Endothelial cell of umbilical vein (primary cell): ENCODE data around the gene OR7C2.

ENCODE experiments used
- CTCF ChIP-seq, 2 donors: IDR thresholded peaks; 1 replicate in 1 of 2; 2 replicates in 1 of 2; pipeline ENCODE4 v1.5.1; 2011; ENCODE audit warnings: low read length in 2 of 2, mild to moderate bottlenecking in 2 of 2, moderate library complexity in 2 of 2, control low read depth in 1 of 2, inconsistent platforms in 1 of 2, low read depth in 1 of 2; ENCODE audit not compliant: insufficient read depth in 1 of 2; ENCODE audit errors: extremely low read depth in 1 of 2
- POLR2AphosphoS5 ChIP-seq: IDR thresholded peaks from 2 replicates; pipeline ENCODE4 v1.6.1; 2012; ENCODE audit warnings: low read depth, mild to moderate bottlenecking, control low read depth, low read length, moderate library complexity; ENCODE audit not compliant: insufficient read depth

GRCh38 chr19:14949876-14950275 is 8.6 kb downstream of the OR7C2 start:
- no peak for TF ChIP-seq CTCF (IDR thresholded peaks at IDR 0.05; ENCODE audit: extremely low read depth in 1 of 2, insufficient read depth in 1 of 2, low read depth in 1 of 2, low read length in 2 of 2)
- TF ChIP-seq POLR2AphosphoS5: no peak
